AG09319 (cell line): Measurements from ENCODE around the gene MIER3.

Source experiments
- DNase-seq: peaks from one replicate; pipeline ENCODE4 v3.0.0-alpha.2; 2010; ENCODE audit warnings: low read depth; ENCODE audit errors: extremely low read depth
- TF ChIP-seq, protein P1 (sequence below): IDR thresholded peaks from 2 replicates; pipeline ENCODE4 v1.5.1; 2011; ENCODE audit warnings: low read depth, mild to moderate bottlenecking, inconsistent platforms, low read length, moderate library complexity

MIER3 gene, protein sequence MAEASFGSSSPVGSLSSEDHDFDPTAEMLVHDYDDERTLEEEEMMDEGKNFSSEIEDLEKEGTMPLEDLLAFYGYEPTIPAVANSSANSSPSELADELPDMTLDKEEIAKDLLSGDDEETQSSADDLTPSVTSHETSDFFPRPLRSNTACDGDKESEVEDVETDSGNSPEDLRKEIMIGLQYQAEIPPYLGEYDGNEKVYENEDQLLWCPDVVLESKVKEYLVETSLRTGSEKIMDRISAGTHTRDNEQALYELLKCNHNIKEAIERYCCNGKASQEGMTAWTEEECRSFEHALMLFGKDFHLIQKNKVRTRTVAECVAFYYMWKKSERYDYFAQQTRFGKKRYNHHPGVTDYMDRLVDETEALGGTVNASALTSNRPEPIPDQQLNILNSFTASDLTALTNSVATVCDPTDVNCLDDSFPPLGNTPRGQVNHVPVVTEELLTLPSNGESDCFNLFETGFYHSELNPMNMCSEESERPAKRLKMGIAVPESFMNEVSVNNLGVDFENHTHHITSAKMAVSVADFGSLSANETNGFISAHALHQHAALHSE

DNA sequence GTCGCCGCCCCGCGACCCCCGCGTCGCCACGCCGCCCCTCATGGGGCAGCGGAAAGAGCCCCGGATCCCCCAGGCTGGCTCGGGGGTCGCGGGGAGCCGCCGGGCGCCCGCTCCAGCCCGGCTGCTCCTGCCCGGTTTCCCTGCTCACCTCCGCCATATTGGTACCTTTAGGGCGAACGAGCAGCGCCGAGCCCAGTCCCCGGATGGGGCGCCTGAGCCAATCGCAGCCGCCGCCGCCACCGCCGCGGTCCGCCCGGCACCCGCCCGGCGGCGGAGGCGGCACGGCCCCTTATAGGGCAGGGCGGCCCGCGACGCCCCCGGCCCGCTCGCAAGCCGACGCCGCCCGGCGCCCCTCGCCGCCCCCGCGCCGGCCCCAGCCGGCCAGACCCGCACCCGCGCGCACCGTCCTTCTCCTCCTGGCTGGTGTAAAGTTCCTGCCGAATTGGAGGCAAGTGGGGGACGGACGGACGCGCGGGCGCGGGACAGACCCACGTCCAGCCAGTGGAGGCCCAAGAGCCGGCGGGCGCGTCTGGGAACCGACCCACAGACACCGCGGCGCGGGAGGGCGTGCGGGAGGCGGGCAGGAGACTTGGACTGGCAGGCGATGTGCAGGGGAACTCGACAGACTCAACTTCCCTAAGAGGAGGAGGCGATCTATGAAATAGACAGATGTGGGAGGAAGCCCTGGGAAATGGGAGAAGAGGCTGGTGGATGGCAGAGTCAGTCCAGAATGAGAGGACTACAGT lies at the start of gene MIER3:
TSS of gene MIER3 (minus strand) at position 178 of the 746 bp plus-strand sequence. CDS start at position 157, 21 bp downstream.
- TF ChIP-seq, protein P1, sequence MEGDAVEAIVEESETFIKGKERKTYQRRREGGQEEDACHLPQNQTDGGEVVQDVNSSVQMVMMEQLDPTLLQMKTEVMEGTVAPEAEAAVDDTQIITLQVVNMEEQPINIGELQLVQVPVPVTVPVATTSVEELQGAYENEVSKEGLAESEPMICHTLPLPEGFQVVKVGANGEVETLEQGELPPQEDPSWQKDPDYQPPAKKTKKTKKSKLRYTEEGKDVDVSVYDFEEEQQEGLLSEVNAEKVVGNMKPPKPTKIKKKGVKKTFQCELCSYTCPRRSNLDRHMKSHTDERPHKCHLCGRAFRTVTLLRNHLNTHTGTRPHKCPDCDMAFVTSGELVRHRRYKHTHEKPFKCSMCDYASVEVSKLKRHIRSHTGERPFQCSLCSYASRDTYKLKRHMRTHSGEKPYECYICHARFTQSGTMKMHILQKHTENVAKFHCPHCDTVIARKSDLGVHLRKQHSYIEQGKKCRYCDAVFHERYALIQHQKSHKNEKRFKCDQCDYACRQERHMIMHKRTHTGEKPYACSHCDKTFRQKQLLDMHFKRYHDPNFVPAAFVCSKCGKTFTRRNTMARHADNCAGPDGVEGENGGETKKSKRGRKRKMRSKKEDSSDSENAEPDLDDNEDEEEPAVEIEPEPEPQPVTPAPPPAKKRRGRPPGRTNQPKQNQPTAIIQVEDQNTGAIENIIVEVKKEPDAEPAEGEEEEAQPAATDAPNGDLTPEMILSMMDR = no peak
- no peak for DNase-seq

DNA sequence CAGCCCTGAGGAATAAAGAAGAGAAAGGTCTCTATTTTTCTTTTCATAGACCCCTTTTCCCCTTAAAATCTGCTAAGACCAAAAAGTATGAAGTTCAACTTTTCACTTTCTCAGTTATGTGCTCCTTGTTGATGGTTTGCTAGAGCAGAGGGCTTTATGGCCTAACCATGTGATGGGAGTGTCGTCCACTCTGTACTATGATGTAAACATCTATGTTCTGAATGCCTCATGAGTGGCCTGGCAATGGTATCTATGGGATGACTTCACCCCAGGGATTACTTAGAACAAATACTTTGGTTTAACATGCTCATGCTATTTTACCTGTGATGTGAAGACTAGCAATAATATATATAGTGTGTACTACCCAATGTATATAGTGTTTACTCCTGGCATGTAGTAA lies 43.7 kb upstream of the MIER3 start:
- DNase-seq = no peak
- TF ChIP-seq, protein P1 = no peak

DNA sequence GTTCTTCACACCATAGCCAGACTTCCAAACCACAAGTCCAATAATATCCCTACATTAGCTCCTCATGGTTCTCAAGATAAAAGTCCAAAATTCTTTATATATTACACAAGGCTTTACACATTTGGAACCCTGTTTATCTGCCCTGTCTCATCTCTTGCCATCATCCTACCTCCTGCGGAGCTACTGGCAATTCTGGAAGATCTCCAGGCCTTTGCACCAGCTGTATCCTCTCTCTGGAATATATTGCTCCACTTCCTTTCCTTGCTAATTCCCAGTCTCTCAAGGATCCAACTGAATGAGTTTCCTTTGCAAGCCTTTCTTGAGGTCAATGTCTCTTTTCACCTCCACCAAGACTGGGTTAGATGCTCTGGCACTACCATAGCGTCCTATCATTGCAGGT lies 41.3 kb upstream of the MIER3 start:
- TF ChIP-seq, protein P1 = no peak
- DNase-seq = no peak

DNA sequence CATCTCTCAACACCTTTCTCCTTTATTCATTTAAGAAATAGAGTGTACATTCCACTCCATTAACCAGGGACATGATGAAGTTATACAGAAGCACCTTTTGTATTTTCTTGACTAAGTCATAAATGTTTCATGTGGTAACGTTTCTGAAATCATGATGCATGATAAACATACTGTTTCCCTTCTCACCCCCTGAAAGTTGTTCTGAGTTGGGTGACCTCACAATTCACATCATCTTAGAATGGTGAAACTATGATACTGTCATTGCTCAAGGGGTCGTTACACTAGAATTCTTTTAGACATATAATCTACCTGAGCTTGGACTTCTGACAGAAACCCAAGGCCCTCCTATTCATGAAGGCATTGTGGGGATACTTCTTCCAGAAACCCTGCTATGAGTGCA lies 37.8 kb upstream of the MIER3 start:
- DNase-seq = no peak
- TF ChIP-seq, protein P1 = no peak

DNA sequence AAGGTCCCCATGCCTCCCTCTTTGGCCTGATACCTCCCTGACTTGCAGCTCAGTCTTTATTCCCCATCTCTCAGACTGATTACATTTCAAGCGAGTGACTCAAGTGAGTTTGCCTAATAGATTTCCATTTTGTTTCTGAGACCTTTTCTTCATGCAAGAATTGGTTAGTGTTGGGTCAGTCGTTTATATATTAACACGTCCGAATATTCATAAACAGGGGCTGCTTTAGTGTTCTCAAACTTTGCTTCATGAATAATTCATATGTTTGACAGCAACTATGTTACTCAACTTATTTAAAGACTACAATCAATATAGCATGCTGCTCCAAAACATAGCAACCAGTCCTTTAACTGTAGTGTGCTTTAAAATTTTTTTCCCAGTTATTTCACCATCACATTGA lies 36.6 kb upstream of the MIER3 start:
- no peak for DNase-seq
- TF ChIP-seq, protein P1 = no peak

DNA sequence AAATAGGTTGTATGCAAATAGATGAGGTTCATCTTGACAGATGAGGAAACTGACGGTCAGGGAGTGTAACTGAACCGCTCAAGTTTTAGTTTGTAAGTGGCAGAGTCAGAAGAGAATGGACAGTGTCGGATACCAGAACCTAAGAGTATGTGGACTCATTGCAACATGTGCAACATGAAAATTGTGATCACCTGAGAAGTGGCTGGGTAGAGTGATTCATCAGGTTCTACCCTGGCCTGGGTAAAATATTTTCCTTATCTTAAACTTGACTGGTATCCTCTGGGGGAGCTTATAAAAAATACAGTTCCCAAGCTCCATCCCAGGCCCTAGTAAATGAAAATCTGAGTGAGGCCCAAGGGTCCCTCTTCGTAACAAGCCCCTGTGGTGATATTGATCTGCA lies 35.2 kb upstream of the MIER3 start:
- TF ChIP-seq, protein P1 = no peak
- no peak for DNase-seq

DNA sequence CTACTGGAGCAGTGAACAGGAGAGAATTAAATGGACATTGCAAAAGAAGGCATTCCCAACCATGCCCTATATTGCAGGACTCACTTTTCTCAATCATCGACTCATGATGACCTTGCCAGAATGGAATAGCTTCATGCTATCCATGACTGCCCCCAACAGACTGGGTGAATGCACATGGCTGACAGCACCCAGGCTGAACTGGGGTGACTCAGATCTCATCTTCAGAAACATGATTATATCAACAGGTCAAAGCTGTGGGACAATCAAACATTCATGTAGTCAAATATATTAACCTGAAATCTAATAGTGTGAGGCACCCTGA lies 34.7 kb upstream of the MIER3 start:
- no peak for DNase-seq
- TF ChIP-seq, protein P1 = no peak
